ENCODE data around the gene CPSF4.

The CPSF4 gene

GRCh38 chr7:99438573-99439480 is at the start of gene CPSF4, which contains the start of gene PTCD1:
TSS of gene CPSF4 (plus strand) at chr7:99438943. CDS start at chr7:99439083, 140 bp downstream.
TSS of gene PTCD1 (minus strand) at chr7:99438798. CDS start at chr7:99435242, 3,556 bp downstream.
- H3K4me3 ChIP-seq = peak within 1 kb of the TSS; percentile 67 to 97 (median 95)
- peak within 1 kb of the TSS; percentile 68 to 98 (median 89) for H3K27ac ChIP-seq

- Histone ChIP-seq H3K4me3 (no peak overlapping the region), H3K27ac (no peak overlapping the region)
Measured at GRCh38 chr7:99389772-99390171, 49.0 kb upstream of the CPSF4 start.

GRCh38 chr7:99390941-99391602 is 47.7 kb upstream of the CPSF4 start:
- Histone ChIP-seq H3K27ac (no peak overlapping the region), H3K4me3 (no peak overlapping the region)

- peak overlapping the region in 11 of 21 experiments; percentile 23 to 68 (median 58) for H3K27ac ChIP-seq
- peak overlapping the region in 5 of 7 experiments; percentile 27 to 51 (median 31) for H3K4me3 ChIP-seq
Measured at GRCh38 chr7:99392046-99392445, 46.7 kb upstream of the CPSF4 start.

GRCh38 chr7:99392659-99393354 is 45.9 kb upstream of the CPSF4 start:
- Histone ChIP-seq H3K4me3 (peak overlapping the region; percentile 27 to 51 (median 39)), H3K27ac (peak overlapping the region in 19 of 21 experiments; percentile 3 to 68 (median 54))

GRCh38 chr7:99393355-99394187 is 45.2 kb upstream of the CPSF4 start:
- peak overlapping the region in 18 of 21 experiments; percentile 3 to 68 (median 52) for H3K27ac ChIP-seq
- peak overlapping the region; percentile 27 to 51 (median 39) for H3K4me3 ChIP-seq

- Histone ChIP-seq H3K27ac (peak overlapping the region in 1 of 21 experiments; percentile 65), H3K4me3 (no peak overlapping the region)
Measured at GRCh38 chr7:99394188-99394502, 44.6 kb upstream of the CPSF4 start.

- H3K4me3 ChIP-seq = no peak overlapping the region
- H3K27ac ChIP-seq = peak overlapping the region in 3 of 21 experiments; percentile 15 to 22 (median 21)
Measured at GRCh38 chr7:99395616-99396327, 43.0 kb upstream of the CPSF4 start.

GRCh38 chr7:99396418-99397296 is 42.1 kb upstream of the CPSF4 start:
- Histone ChIP-seq H3K4me3 (no peak overlapping the region), H3K27ac (peak overlapping the region in 1 of 21 experiments; percentile 22)

- H3K27ac ChIP-seq = no peak overlapping the region
Measured at GRCh38 chr7:99397297-99397983, 41.3 kb upstream of the CPSF4 start.

GRCh38 chr7:99398891-99399445 is 39.8 kb upstream of the CPSF4 start:
- Histone ChIP-seq H3K4me3 (no peak overlapping the region), H3K27ac (peak overlapping the region in 1 of 21 experiments; percentile 49)

More at GRCh38 chr7:99397297-99397983, 41.3 kb upstream of the CPSF4 start:
- no peak overlapping the region for H3K4me3 ChIP-seq

- H3K27ac ChIP-seq = peak overlapping the region in 1 of 21 experiments; percentile 49
- no peak overlapping the region for H3K4me3 ChIP-seq
Measured at GRCh38 chr7:99399597-99399996, 39.1 kb upstream of the CPSF4 start.

GRCh38 chr7:99402854-99403253 is 35.9 kb upstream of the CPSF4 start:
- Histone ChIP-seq H3K4me3 (no peak overlapping the region), H3K27ac (no peak overlapping the region)

- Histone ChIP-seq H3K27ac (no peak overlapping the region), H3K4me3 (no peak overlapping the region)
Measured at GRCh38 chr7:99403764-99404163, 35.0 kb upstream of the CPSF4 start.

GRCh38 chr7:99404235-99404976 is 34.3 kb upstream of the CPSF4 start:
- Histone ChIP-seq H3K4me3 (no peak overlapping the region), H3K27ac (no peak overlapping the region)

GRCh38 chr7:99404977-99405320 is 33.8 kb upstream of the CPSF4 start:
- no peak overlapping the region for H3K4me3 ChIP-seq
- H3K27ac ChIP-seq = no peak overlapping the region
